CD4-positive, alpha-beta T cell (primary cell): ENCODE results near the gene PTPRZ1. TPM values are rescaled to one million over a fixed set of nuclear protein-coding genes. Genes with fewer than 3 reads are reported as not detected.

ENCODE experiments used
- ATAC-seq: fragments of 200-7000 bp; cut with Tn5 transposase; one replicate; pipeline ENCODE4 v1.10.0; 2022; ENCODE audit warnings: mild to moderate bottlenecking; ENCODE audit not compliant: poor library complexity
- CTCF ChIA-PET: fragments of 350-600 bp; sonication (Branson Sonifier 250); formaldehyde crosslinking; loops from one replicate; lab custom pipeline; 2021; ENCODE audit warnings: antibody characterized with exemption, inconsistent platforms; lab: Charles Lee
- POLR2A ChIA-PET: fragments of 350-600 bp; sonication (Branson Sonifier 250); formaldehyde crosslinking; loops from one replicate; lab custom pipeline; 2021; ENCODE audit warnings: antibody characterized with exemption, inconsistent platforms; lab: Charles Lee
- DNase-seq, 14 experiments: peaks; one replicate each; pipeline ENCODE4 v3.0.0-alpha.2; 2013 to 2020; ENCODE audit warnings: mixed read lengths in 2 of 14
- H3K27ac ChIP-seq, 2 donors: one replicate each; pipeline versions ENCODE4 v1.5.1 to v1.7.0; 2013; ENCODE audit warnings: low read length in 2 of 2, low read depth in 1 of 2, mild to moderate bottlenecking in 1 of 2
- H3K27me3 ChIP-seq, 2 experiments: 1 replicate in 1 of 2; 2 replicates in 1 of 2; pipeline versions ENCODE4 v1.6.1 to v1.7.0; 2013; ENCODE audit warnings: low read length in 2 of 2, control low read depth in 1 of 2, mild to moderate bottlenecking in 1 of 2, moderate library complexity in 1 of 2; ENCODE audit not compliant: insufficient read depth in 2 of 2, control insufficient read depth in 1 of 2
- H3K36me3 ChIP-seq: one replicate; pipeline ENCODE4 v1.6.1; 2013; ENCODE audit warnings: low read length, control low read depth; ENCODE audit not compliant: insufficient read depth
- H3K4me1 ChIP-seq: one replicate; pipeline ENCODE4 v1.6.1; 2013; ENCODE audit warnings: low read length, control low read depth; ENCODE audit not compliant: insufficient read depth
- H3K4me3 ChIP-seq: one replicate; pipeline ENCODE4 v1.5.1; 2013; ENCODE audit warnings: mild to moderate bottlenecking, low read length, moderate library complexity
- H3K9me3 ChIP-seq, 2 experiments: 1 replicate in 1 of 2; 2 replicates in 1 of 2; pipeline versions ENCODE4 v1.6.1 to v1.7.0; 2013; ENCODE audit warnings: low read length in 2 of 2, mild to moderate bottlenecking in 2 of 2, control low read depth in 1 of 2, moderate library complexity in 1 of 2; ENCODE audit not compliant: control insufficient read depth in 1 of 2, insufficient read depth in 1 of 2
- H3K27ac Mint-ChIP-seq: one replicate; pipeline ENCODE4 v1.8.0; 2020; ENCODE audit warnings: mixed read lengths
- H3K27me3 Mint-ChIP-seq: one replicate; pipeline ENCODE4 v1.8.0; 2021; ENCODE audit warnings: mixed read lengths
- H3K36me3 Mint-ChIP-seq: one replicate; pipeline ENCODE4 v1.8.0; 2021; ENCODE audit warnings: low read depth, mixed read lengths
- H3K4me1 Mint-ChIP-seq: one replicate; pipeline ENCODE4 v1.8.0; 2021; ENCODE audit warnings: low read depth, mixed read lengths
- H3K4me3 Mint-ChIP-seq: one replicate; pipeline ENCODE4 v1.8.0; 2020; ENCODE audit warnings: mild to moderate bottlenecking, mixed read lengths
- H3K9me3 Mint-ChIP-seq: one replicate; pipeline ENCODE4 v1.8.0; 2020; ENCODE audit warnings: mixed read lengths
- CTCF ChIP-seq: fragments of 200-600 bp; IDR thresholded peaks from one replicate; pipeline ENCODE4 v1.8.0; 2022; ENCODE audit warnings: antibody characterized with exemption, mild to moderate bottlenecking
- intact Hi-C, 2 experiments: fragments of 100-400 bp; cut with DNase I in 1 of 2; cut with micrococcal nuclease in 1 of 2; formaldehyde crosslinking; loops; one replicate each; pipeline versions ENCODE4 v1.15.1 to v1.9.0; 2023 to 2025; cut with DNase I, micrococcal nuclease
- total RNA-seq, 174 experiments: library from RNA in 2 of 174; stranded (reverse) in 2 of 174; gene quantifications; one replicate each; pipeline ENCODE4 v1.2.3 and lab custom pipeline; 2021 to 2026

PTPRZ1 gene
- total RNA-seq, 2 experiments from 2014 or later: not detected

DNA sequence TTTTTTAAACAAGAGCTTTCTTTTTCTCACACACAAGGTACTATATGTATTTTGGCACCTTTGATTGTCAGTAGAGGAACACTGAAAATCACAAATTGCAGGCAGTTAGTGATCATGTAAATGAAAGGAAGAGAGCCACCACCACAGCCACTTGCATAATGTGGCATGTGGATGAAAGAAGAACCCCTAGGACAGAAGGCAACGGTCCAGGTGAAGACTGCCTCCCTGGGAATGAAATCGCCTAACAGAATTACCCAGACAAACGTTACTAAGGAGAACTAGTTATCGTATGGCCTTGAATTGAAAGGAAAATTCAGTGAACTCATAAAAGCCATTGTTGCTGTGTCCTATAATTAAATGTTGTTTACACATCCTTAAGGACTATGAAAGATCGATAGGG is 41.2 kb upstream of the PTPRZ1 start:
- H3K9me3 Mint-ChIP-seq: peaks cover 3% of the 10 kb centered on the region
- DNase-seq: no peak
- no peaks in the 10 kb centered on the region for H3K4me1 Mint-ChIP-seq
- H3K4me1 ChIP-seq: no peaks in the 10 kb centered on the region
- ChIA-PET POLR2A (no interaction called here), CTCF (no interaction called here)
- H3K9me3 ChIP-seq: peaks cover 0 to 7% of the 10 kb centered on the region in 2 experiments
- H3K36me3 Mint-ChIP-seq: no peaks in the 10 kb centered on the region
- no peaks in the 10 kb centered on the region for H3K27me3 Mint-ChIP-seq
- H3K27me3 ChIP-seq: no peaks in the 10 kb centered on the region
- intact Hi-C loops: no loop called here
- no peak overlapping the region for H3K4me3 ChIP-seq
- H3K36me3 ChIP-seq: no peaks in the 10 kb centered on the region
- H3K27ac ChIP-seq: no peak overlapping the region
- ATAC-seq: no peak
- no peak overlapping the region for H3K4me3 Mint-ChIP-seq
- H3K27ac Mint-ChIP-seq: no peak overlapping the region
- no peak for TF ChIP-seq CTCF

- ChIA-PET POLR2A (no interaction called here), CTCF (no interaction called here)
- no peak overlapping the region for H3K27ac Mint-ChIP-seq
- peaks cover 0 to 7% of the 10 kb centered on the region in 2 experiments for H3K9me3 ChIP-seq
- DNase-seq (no peak), ATAC-seq (no peak)
- no peaks in the 10 kb centered on the region for H3K27me3 Mint-ChIP-seq
- no peak overlapping the region for H3K4me3 Mint-ChIP-seq
- intact Hi-C loops: no loop called here
- H3K4me1 ChIP-seq: no peaks in the 10 kb centered on the region
- no peak for TF ChIP-seq CTCF
- no peaks in the 10 kb centered on the region for H3K36me3 Mint-ChIP-seq
- H3K27me3 ChIP-seq: no peaks in the 10 kb centered on the region
- H3K27ac ChIP-seq: no peak overlapping the region
- no peaks in the 10 kb centered on the region for H3K4me1 Mint-ChIP-seq
- no peak overlapping the region for H3K4me3 ChIP-seq
- H3K36me3 ChIP-seq: no peaks in the 10 kb centered on the region
- peaks cover 3% of the 10 kb centered on the region for H3K9me3 Mint-ChIP-seq
Measured at GRCh38 chr7:121832347-121832746, 40.6 kb upstream of the PTPRZ1 start.

GRCh38 chr7:121833991-121834390 is 39.0 kb upstream of the PTPRZ1 start:
- no peaks in the 10 kb centered on the region for H3K4me1 ChIP-seq
- ATAC-seq: no peak
- H3K27me3 ChIP-seq: no peaks in the 10 kb centered on the region
- no peak overlapping the region for H3K4me3 Mint-ChIP-seq
- H3K36me3 ChIP-seq: no peaks in the 10 kb centered on the region
- ChIA-PET CTCF (no interaction called here), POLR2A (no interaction called here)
- H3K9me3 Mint-ChIP-seq: peaks cover 3% of the 10 kb centered on the region
- no peak overlapping the region for H3K4me3 ChIP-seq
- TF ChIP-seq CTCF: no peak
- intact Hi-C loops: no loop called here
- no peaks in the 10 kb centered on the region for H3K36me3 Mint-ChIP-seq
- no peak overlapping the region for H3K27ac ChIP-seq
- no peak overlapping the region for H3K27ac Mint-ChIP-seq
- DNase-seq: no peak
- peaks cover 0 to 7% of the 10 kb centered on the region in 2 experiments for H3K9me3 ChIP-seq
- no peaks in the 10 kb centered on the region for H3K27me3 Mint-ChIP-seq
- no peaks in the 10 kb centered on the region for H3K4me1 Mint-ChIP-seq
